SH-SY5Y (cell line): ENCODE data around the gene ADARB2.

Experiments used
- GATA2 ChIP-seq: IDR thresholded peaks from 2 replicates; pipeline ENCODE4 v1.6.1; 2011; ENCODE audit warnings: mild to moderate bottlenecking, low read depth, low read length
- GATA3 ChIP-seq: IDR thresholded peaks from 2 replicates; pipeline ENCODE4 v1.6.1; 2011; ENCODE audit warnings: low read depth, mild to moderate bottlenecking, low read length, moderate library complexity

The ADARB2 gene

DNA sequence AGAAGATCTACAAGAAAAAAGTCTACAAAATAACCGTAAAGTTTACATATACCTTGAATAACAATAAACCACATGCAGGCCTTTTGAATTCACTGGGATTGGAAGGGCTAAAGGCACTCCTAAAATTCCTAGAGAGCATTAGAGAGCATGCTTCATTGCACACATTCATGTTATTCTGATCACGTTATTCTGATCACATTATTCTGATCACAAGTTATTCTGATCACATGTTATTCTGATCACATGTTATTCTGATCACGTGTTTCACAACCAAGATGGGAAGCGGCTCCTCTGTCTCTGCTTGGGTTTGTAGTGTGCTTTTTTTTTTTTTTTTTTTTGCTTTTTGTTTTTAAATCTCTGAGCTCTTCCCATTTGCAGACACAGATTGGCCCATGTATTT, 20.5 kb downstream of the ADARB2 start:
- TF ChIP-seq GATA2 (no peak), GATA3 (no peak)

DNA sequence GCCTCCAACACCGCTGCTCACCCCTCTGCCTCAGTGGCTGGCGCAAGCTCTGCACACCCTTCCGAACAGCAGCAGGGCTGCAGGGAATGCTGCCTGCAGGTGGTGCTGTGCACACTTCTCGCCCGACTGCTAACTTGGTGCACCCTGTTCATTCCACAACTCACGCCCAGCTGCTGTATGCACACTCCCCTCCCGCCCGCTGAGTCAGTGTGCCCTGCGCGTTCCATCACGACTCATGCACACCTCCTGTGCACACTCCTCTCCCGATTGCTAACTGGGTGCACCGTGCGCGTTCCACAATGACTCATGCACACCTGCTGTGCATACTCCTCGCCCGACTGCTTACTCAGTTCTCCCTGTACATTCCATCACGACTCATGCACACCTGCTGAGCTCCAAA, 21.5 kb downstream of the ADARB2 start:
- TF ChIP-seq GATA2 (no peak), GATA3 (no peak)

DNA sequence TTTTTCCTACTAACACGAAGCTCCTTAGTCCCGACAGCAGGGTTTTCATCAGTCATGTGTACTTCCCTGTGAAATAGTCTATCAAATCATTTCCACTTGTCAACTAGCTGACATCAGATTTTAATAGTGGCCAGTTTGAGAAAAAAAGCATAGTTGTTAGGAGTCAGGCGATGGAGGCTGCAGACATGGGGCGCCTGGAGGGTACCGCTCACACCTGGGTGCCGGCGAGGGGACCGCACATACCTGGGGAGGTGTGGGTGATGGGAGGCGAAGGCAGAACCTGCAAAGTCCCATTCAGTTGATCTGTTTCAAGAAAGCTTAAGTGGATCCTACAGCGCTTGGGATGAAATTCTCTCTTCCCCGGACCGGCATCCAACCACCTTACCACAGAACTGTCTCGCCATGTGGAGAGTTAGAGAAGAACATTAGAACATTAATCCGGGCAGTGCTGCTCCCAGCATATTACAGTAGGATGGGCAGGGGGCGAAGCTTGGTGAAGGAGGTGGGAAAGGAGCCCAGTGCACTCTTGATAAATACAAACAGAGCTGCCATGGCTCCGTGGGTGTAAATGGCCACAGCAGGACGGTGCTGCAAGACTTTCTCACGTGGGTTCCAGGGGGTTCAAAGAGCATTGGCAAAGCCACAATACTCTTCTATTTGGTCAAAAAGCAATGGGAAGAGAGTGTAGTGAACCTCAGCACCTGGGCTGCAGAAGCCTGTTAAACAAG, 24.2 kb downstream of the ADARB2 start:
- no peak for TF ChIP-seq GATA3

DNA sequence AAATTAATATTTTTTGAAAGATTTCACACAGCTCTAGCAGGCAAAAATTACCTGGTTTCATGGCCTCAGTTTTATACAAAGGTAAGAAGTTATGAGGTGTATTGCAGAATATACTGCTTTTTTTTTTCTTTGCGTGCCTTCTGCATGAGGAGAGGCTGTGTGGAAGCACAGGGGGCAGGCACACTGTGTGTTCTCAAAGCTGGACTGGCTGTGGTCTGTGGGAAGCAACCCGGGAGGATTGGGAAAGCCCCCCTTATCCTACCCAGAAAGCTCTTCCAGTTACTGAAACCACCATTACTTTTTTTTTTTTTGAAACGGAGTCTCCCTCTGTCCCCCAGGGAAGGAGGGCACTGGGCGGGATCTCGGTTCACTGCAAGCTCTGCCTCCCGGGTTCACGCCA, 25.0 kb downstream of the ADARB2 start:
- TF ChIP-seq GATA2 (no peak), GATA3 (no peak)

DNA sequence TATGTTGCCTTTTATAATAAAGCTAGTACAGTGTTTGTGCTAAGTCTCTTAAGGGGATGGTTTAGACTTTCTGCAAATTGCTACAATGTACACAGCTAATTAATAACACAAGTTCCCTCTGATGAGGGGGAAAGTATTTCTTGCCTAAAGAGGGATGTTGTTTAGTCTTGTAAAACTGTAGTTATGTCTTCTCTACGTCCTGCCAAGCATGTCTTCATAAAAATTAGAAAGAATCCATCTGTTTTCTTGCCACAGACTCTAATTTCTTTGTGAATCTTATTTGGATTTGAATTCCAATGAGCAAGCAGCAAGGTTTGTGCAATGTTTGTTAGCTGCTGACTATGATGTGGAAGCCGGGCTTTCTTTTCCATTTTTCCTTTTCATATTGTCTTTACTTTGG, 28.2 kb downstream of the ADARB2 start:
- no peak for TF ChIP-seq GATA2
- no peak for TF ChIP-seq GATA3

DNA sequence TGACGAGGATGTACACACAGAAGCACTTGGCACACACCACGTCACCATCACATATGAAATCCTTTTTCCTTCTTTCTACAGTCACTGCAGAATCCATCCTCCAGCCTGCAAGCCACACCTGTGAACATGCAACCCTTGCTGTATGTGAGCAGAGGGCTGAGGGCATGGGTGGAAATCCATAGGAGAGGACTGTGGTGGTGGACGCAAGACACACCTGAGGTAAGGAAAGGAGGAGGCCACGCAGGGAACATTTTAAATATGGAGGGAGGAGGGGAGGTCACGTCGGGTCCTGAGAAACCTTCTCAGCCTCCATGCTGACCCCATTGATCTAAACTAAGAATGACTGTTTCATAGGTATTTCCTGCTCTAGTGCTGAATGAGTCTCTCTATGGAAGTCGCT, 28.6 kb downstream of the ADARB2 start:
- TF ChIP-seq GATA2 (no peak), GATA3 (no peak)

DNA sequence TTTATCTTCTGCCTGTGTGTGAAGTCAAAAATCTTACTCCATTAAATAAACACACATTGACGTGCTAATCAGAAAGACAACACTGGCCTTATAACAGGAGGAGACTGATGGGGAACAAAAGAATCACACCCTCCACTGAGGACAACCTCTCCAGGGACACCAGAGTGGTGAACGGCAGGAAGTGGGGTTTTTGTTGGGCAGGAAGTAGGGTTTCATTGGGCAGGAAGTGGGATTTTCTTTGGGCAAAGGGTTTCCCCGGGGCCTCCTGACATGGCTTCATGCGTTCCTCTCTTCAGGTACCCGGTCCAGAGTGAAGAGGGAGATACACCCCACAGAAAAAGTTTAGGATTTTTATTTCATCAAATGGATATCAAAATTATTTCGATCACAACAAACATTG, 30.6 kb downstream of the ADARB2 start:
- no peak for TF ChIP-seq GATA3
- TF ChIP-seq GATA2, result no peak

DNA sequence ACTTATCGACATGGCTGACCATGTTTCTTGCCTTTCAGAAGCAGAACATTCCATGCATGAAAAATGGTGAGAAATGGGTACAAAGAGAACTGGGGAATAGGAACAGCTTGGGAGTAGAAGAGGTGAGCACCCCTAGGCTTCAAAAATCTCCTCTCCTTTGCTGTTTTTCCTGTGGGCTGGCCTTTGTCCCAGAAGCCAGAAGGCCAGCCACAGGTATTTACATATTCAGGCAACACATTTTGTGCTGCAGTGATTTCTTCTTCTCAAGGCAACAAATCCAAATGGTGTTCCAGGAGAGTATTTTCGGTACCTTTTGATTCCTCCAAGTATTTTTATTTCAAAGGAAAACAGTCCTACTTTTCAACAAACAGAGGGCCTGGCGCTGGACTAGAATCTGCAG, 31.1 kb downstream of the ADARB2 start:
- TF ChIP-seq GATA2, result no peak
- TF ChIP-seq GATA3, result no peak

DNA sequence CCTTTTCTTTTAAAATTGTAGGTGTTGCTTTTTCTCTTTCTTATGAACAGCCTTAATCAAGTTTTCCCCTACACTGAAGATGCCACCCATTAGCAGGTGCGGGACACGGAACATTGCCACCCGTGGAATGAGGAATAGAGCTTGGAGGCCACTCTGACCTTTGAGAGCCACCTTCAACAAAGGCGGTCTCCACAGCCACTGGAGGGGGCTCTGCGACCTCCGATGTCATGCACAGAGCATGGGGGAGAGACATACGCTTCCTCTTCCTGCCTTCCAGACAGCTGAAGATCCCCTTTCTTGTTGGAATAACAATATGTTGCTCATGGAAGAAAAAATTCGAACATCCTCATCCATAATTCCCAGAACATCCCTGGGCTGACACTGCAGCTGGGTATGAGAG, 39.1 kb downstream of the ADARB2 start:
- no peak for TF ChIP-seq GATA3
- TF ChIP-seq GATA2, result no peak

DNA sequence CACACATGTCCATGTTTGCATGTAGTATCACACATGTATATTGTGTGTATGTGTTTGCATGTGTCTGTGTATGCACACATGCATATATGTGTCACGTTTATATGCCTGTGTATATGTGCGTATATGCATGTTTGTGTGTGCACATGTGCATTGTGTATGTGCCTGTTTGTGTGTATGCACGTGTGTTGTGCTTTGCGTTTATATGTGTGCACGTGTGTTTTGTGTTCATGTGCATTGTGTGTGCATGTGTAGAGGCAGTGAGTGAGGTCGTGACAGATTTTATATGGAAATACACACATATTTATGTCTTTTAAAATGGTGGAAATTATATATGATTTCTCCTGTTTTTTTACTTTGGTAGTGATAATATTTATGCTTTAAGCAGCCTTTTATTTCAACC, 41.2 kb downstream of the ADARB2 start:
- no peak for TF ChIP-seq GATA3
- TF ChIP-seq GATA2, result no peak

DNA sequence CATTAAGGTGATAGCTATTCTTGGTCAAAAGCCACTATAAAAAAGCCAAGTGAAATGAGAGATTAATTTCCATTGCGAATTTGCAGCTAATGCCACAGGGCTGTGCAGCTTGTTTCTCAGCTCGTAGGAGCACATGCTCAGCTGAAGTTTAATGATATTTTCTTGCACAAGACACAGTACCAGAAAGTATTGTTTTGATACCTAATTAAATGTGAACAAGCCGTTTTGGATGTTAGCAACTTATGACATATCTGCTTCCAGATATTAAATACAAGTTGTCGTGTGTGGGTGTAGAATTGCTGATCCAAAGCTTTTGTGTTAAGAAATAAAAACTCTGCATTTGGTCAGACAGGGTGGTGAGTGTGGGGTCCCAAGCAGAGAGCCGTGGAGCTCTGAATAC, 47.2 kb downstream of the ADARB2 start:
- no peak for TF ChIP-seq GATA3
- no peak for TF ChIP-seq GATA2

DNA sequence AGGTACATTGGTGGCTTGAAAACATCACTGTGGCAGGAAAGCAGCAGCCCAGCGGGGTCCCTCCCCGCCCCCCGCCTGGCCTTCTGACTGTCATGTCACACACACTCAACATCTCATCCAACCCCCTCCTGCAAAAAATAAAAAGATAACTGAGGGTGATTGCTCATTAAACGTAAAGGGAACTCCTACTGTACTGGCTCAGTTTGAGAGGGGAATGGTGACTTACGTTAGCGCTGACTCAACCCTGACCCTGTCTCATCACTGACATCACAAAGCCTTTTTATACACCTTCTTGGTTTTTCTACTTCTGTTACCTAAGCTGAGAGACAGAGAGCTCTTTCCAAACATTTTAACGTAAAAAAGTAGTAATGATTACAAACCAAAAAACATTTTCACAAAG, 48.8 kb downstream of the ADARB2 start:
- TF ChIP-seq GATA2, result no peak
- no peak for TF ChIP-seq GATA3

DNA sequence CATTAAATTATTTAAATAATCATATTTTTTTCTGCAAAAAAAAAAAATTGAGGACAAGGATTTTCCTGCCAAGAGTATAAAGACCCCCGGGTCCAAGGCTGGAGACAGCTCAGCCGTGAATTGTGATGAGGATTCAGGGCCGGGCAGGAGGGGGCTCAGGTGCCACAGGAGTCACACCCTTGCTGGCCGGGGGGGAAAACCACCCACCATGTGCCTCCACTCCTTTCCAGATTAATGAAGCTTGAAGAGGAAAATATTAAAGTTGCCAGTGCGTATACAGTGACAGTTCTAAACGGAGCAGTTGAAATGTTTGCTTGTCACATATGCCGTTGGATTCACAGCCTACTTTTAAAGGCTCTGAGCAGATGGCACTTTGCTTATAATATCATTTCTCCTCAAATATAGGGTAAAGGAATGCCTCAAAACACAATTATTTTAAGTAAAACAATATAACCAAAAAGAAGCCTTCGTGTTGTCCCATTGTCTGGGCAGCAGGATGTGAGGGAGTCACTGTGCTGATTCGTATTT, 49.6 kb downstream of the ADARB2 start:
- TF ChIP-seq GATA2 (no peak), GATA3 (no peak)

DNA sequence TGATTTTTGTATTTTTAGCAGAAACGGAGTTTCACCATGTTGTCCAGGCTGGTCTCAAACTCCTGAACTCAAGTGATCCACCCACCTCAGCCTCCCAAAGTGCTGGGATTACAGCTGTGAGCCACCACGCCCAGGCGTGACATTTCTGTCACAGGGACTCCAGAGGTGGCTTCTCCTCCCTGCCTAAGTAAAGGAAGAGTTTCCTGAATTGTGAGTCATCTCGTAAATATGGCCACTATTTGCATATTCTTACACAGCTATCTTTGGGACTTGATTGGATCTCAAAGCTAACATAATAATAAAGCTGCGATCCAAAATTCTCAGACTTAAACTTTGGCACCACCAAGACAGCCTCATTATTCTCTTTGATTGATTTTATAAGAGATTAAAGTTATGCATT, 50.1 kb downstream of the ADARB2 start:
- TF ChIP-seq GATA3 (no peak), GATA2 (no peak)

DNA sequence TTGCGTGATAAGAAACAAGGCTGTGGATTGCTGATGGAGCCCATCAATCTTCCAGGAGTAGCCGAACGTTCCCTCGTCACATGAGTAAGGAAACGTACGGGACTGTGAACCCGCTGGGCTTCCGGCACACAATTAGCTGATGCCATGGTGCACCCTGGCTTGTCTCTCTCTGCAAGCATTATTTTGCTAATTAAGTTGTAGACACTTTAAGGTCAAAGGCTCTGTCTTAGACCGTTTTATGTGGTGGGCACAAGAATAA, 50.9 kb downstream of the ADARB2 start:
- TF ChIP-seq GATA3 (no peak), GATA2 (no peak)
